GM19193 (cell line): ENCODE results near the gene BICDL2.

Experiments used
- POLR2A ChIP-seq: IDR thresholded peaks from 4 replicates; pipeline ENCODE4 v1.6.1; 2011; ENCODE audit not compliant: insufficient read depth, insufficient read length; ENCODE audit errors: extremely low read depth

BICDL2 gene

GRCh38 chr16:3008690-3009037, 28.1 kb downstream of the BICDL2 start:
- no peak for TF ChIP-seq POLR2A

GRCh38 chr16:3007957-3008689, 28.6 kb downstream of the BICDL2 start:
- TF ChIP-seq POLR2A, result no peak

- peak; percentile 14 for TF ChIP-seq POLR2A
These were observed 29.4 kb downstream of the BICDL2 start for GRCh38 chr16:3007059-3007956.

GRCh38 chr16:3004781-3005284, 31.9 kb downstream of the BICDL2 start:
- no peak for TF ChIP-seq POLR2A

GRCh38 chr16:3004319-3004718, 32.4 kb downstream of the BICDL2 start:
- TF ChIP-seq POLR2A, result no peak

- no peak for TF ChIP-seq POLR2A
These were observed 33.0 kb downstream of the BICDL2 start for GRCh38 chr16:3003582-3004270.

- no peak for TF ChIP-seq POLR2A
These were observed 35.4 kb downstream of the BICDL2 start for GRCh38 chr16:3001316-3001715.

GRCh38 chr16:3000540-3000939, 36.2 kb downstream of the BICDL2 start:
- no peak for TF ChIP-seq POLR2A

- TF ChIP-seq POLR2A, result no peak
These were observed 36.8 kb downstream of the BICDL2 start for GRCh38 chr16:2999929-3000328.

GRCh38 chr16:2996298-2996697, 40.4 kb downstream of the BICDL2 start:
- TF ChIP-seq POLR2A, result no peak

- TF ChIP-seq POLR2A, result no peak
These were observed 44.2 kb downstream of the BICDL2 start for GRCh38 chr16:2992383-2993081.

GRCh38 chr16:2991566-2992261, 45.0 kb downstream of the BICDL2 start:
- no peak for TF ChIP-seq POLR2A

GRCh38 chr16:2990891-2991290, 45.9 kb downstream of the BICDL2 start:
- no peak for TF ChIP-seq POLR2A

- TF ChIP-seq POLR2A, result no peak
These were observed 48.1 kb downstream of the BICDL2 start for GRCh38 chr16:2988590-2989099.
